Measurements from ENCODE around the gene ZNF132. TPM values are rescaled to one million over a fixed set of nuclear protein-coding genes. Genes with fewer than 3 reads are reported as not detected.
A peak's percentile ranks its signal among the peaks of the same experiment; 100 is the strongest.
"Not testable (repeated sequence)": the region's sequence is repeated elsewhere in the genome, so short reads cannot be mapped to it uniquely, and the experiment has no call there.

Gene ZNF132
- polyA plus RNA-seq, 2 donors = 0.83 to 0.89 TPM

DNA sequence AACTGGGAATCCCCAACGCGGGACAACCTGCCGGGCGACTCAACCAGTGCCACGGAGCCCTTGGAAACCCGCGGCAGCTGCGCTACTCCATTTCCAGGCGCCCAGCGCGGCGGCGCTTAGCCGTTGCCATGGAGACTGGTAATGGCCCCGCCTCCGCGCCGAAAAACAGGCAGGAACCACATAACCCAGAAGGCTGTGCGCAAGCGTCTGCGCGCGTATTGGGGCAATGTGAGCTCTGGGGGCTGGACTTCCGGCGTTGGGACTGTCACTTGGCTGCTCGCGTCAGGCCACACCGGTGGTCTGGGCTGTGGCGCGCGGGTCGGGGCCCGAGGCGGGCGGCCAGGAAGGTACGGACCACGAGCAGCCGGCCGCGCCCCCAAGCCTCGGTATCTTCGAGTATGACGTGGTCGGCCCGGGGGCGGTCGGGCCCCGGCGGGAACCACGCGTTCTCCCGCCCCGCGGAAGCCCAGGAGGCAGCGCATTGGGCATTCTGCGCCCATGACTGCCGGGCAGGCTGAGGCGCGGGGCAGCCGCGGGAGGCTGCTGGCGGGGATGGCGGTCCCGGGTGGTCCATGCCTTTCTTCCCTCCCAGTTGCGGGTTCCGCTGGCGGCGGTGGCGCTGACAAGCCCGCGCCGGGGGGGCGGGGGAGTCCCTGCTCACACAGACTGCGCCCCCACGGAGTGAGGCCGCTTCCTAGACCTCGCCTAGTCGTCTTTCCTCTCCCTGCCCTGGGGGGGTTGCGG is 11.6 kb upstream of the ZNF132 start, which contains the start of gene ZNF324B:
ZNF324B (plus strand) TSS at position 265 of the 744 bp plus-strand sequence. CDS start 2,080 bp downstream, outside the sequence.
- Histone ChIP-seq H3K4me1 (ENCODE audit: control insufficient read depth in 2 of 2, insufficient read depth in 2 of 2, low read length in 1 of 2) (peaks cover 2 to 5% of the 10 kb centered on the region in 2 donors), H3K27me3 (ENCODE audit: control insufficient read depth in 1 of 2, insufficient read depth in 2 of 2, low read length in 2 of 2) (no peaks in the 10 kb centered on the region), H3K27ac (ENCODE audit: low read depth in 2 of 2, low read length in 1 of 2) (peak within 1 kb of the TSS; percentile 54 to 60), H3K9me3 (ENCODE audit: control insufficient read depth in 2 of 2, insufficient read depth in 1 of 2, low read depth in 1 of 2, low read length in 1 of 2) (peaks cover 0 to 3% of the 10 kb centered on the region in 2 donors), H3K4me3 (ENCODE audit: low read depth in 1 of 2, low read length in 2 of 2) (peak within 1 kb of the TSS; percentile 59 to 93), H3K36me3 (ENCODE audit: control insufficient read depth in 2 of 2, insufficient read depth in 2 of 2, low read length in 1 of 2) (peaks cover 7 to 25% of the 10 kb centered on the region in 2 donors)
- WGBS, 2 donors = 1% methylated on average over 63 to 79 of the region's 79 CpGs

DNA sequence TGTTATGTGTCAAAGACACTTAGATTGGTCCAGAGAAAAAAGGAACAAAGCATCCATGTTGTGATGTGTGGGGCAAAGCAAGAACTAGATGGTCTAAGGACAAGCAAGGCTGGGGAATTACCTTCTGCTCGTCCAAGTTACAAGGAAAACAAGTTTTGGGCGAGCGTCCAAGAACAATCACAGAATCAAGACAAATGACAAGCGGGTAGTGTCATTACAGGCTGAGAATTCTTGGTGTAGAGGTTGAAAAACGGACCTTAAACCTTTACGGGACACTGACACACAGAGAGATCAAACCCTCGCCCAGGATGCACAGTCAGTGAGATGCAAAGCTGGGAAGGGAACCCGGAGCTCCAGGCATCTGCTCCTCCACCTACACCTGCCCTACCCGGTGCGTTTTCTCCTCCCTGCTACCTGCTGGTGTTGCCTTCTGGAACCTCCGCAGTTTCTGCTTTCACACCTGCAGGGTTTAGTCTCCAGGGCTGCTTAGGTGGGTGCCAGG is 11.0 kb upstream of the ZNF132 start:
- Histone ChIP-seq H3K4me1 (ENCODE audit: control insufficient read depth in 2 of 2, insufficient read depth in 2 of 2, low read length in 1 of 2) (peaks cover 2 to 5% of the 10 kb centered on the region in 2 donors), H3K9me3 (ENCODE audit: control insufficient read depth in 2 of 2, insufficient read depth in 1 of 2, low read depth in 1 of 2, low read length in 1 of 2) (peaks cover 0 to 3% of the 10 kb centered on the region in 2 donors), H3K27ac (ENCODE audit: low read depth in 2 of 2, low read length in 1 of 2) (peak overlapping the region; percentile 15 to 34), H3K4me3 (ENCODE audit: low read depth in 1 of 2, low read length in 2 of 2) (peak overlapping the region; percentile 59 to 93), H3K27me3 (ENCODE audit: control insufficient read depth in 1 of 2, insufficient read depth in 2 of 2, low read length in 2 of 2) (no peaks in the 10 kb centered on the region), H3K36me3 (ENCODE audit: control insufficient read depth in 2 of 2, insufficient read depth in 2 of 2, low read length in 1 of 2) (peaks cover 5 to 18% of the 10 kb centered on the region in 2 donors)
- 2 to 4% methylated on average over 11 of the region's 11 CpGs for WGBS, 2 donors

DNA sequence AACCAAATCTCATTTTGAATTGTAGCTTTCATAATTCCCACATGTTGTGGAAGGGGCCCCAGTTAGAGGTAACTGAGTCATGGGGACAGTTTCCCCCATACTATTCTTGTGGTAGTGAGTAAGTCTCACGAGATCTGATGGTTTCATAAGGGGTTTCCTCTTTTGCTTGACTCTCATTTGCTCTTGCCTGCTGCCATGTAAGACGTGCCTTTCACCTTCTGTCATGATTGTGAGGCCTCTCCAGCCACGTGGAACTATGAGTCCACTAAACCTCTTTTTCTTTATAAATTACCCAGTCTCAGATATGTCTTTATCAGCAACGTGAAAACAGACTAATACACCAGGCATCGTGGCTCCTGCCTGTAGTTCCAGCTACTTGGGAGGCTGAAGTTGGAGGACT is 10.0 kb upstream of the ZNF132 start:
- H3K9me3 ChIP-seq (ENCODE audit: control insufficient read depth in 2 of 2, insufficient read depth in 1 of 2, low read depth in 1 of 2, low read length in 1 of 2); H3K4me3 ChIP-seq (ENCODE audit: low read depth in 1 of 2, low read length in 2 of 2); H3K27me3 ChIP-seq (ENCODE audit: control insufficient read depth in 1 of 2, insufficient read depth in 2 of 2, low read length in 2 of 2); H3K4me1 ChIP-seq (ENCODE audit: control insufficient read depth in 2 of 2, insufficient read depth in 2 of 2, low read length in 1 of 2); H3K27ac ChIP-seq (ENCODE audit: low read depth in 2 of 2, low read length in 1 of 2): not testable (repeated sequence)
- WGBS, 2 donors = 53 to 58% methylated on average over 5 of the region's 5 CpGs
- H3K36me3 ChIP-seq (ENCODE audit: control insufficient read depth in 2 of 2, insufficient read depth in 2 of 2, low read length in 1 of 2) = peaks cover 5 to 12% of the 10 kb centered on the region in 2 donors

DNA sequence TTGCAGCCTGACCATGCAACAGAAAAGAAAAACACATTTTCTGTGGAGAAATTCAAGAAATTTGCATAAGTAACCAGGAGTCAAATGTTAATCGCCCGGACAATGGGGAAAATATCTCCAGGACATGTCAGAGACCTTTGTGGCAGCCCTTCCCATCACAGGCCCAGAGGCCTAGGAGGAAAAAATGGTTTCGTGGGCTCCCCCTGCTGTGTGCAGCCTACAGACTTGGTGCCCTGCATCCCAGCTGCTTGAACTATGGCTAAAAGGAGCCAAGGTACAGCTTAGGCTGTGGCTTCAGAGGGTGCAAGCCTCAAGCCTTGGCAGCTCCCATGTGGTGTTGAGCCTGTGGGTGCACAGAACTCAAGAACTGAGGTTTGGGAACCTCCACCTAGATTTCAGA is 8.9 kb upstream of the ZNF132 start:
- H3K36me3 ChIP-seq (ENCODE audit: control insufficient read depth in 2 of 2, insufficient read depth in 2 of 2, low read length in 1 of 2); H3K4me1 ChIP-seq (ENCODE audit: control insufficient read depth in 2 of 2, insufficient read depth in 2 of 2, low read length in 1 of 2); H3K27ac ChIP-seq (ENCODE audit: low read depth in 2 of 2, low read length in 1 of 2); H3K27me3 ChIP-seq (ENCODE audit: control insufficient read depth in 1 of 2, insufficient read depth in 2 of 2, low read length in 2 of 2); H3K9me3 ChIP-seq (ENCODE audit: control insufficient read depth in 2 of 2, insufficient read depth in 1 of 2, low read depth in 1 of 2, low read length in 1 of 2); H3K4me3 ChIP-seq (ENCODE audit: low read depth in 1 of 2, low read length in 2 of 2): not testable (repeated sequence)
- 73 to 75% methylated on average over 3 of the region's 3 CpGs for WGBS, 2 donors

DNA sequence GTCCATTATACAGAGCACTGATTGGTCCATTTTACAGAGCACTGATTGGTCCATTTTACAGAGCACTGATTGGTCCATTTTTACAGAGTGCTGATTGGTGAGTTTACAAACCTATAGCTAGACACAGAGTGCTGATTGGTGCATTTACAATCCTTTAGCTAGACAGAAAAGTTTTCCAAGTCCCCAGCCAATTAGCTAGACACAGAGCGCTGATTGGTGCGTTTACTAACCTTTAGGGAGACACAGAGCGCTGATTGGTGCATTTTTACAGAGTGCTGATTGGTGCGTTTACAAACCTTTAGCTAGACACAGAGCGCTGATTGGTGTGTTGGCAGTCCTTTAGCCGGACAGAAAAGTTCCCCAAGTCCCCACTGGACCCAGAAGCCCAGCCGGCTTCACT is 3.0 kb upstream of the ZNF132 start:
- H3K27ac ChIP-seq (ENCODE audit: low read depth in 2 of 2, low read length in 1 of 2); H3K27me3 ChIP-seq (ENCODE audit: control insufficient read depth in 1 of 2, insufficient read depth in 2 of 2, low read length in 2 of 2); H3K4me3 ChIP-seq (ENCODE audit: low read depth in 1 of 2, low read length in 2 of 2); H3K36me3 ChIP-seq (ENCODE audit: control insufficient read depth in 2 of 2, insufficient read depth in 2 of 2, low read length in 1 of 2): not testable (repeated sequence)
- Histone ChIP-seq H3K9me3 (ENCODE audit: control insufficient read depth in 2 of 2, insufficient read depth in 1 of 2, low read depth in 1 of 2, low read length in 1 of 2) (peaks cover 4 to 14% of the 10 kb centered on the region in 2 donors), H3K4me1 (ENCODE audit: control insufficient read depth in 2 of 2, insufficient read depth in 2 of 2, low read length in 1 of 2) (peaks cover 4 to 10% of the 10 kb centered on the region in 2 donors)
- 91 to 93% methylated on average over 7 of the region's 7 CpGs for WGBS, 2 donors

DNA sequence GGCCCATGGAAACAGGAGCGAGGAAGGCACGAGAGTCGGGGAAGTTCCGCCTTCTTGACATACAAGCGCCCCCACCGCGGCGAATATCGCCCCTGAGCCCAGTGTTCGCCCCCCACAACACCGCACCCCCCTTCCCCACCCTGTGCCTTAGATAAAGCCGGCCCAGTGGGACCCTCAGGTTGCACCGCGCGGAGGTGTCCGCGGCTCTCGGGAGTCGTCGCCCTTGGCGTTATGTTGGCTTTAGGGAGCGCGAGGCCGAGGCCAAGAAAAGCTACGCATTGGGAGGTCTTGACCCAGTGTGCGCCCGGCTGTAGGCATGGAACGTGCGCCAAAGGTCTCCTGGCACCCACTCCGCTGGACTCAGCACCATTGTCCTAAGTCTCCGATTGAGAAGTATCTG is 603 bp upstream of the ZNF132 start:
- H3K27me3 ChIP-seq (ENCODE audit: control insufficient read depth in 1 of 2, insufficient read depth in 2 of 2, low read length in 2 of 2) = peaks cover 0 to 4% of the 10 kb centered on the region in 2 donors
- H3K9me3 ChIP-seq (ENCODE audit: control insufficient read depth in 2 of 2, insufficient read depth in 1 of 2, low read depth in 1 of 2, low read length in 1 of 2) = peaks cover 10 to 26% of the 10 kb centered on the region in 2 donors
- H3K4me1 ChIP-seq (ENCODE audit: control insufficient read depth in 2 of 2, insufficient read depth in 2 of 2, low read length in 1 of 2) = peaks cover 4 to 10% of the 10 kb centered on the region in 2 donors
- peak overlapping the region; percentile 39 to 81 for H3K27ac ChIP-seq (ENCODE audit: low read depth in 2 of 2, low read length in 1 of 2)
- WGBS, 2 donors = 27 to 28% methylated on average over 29 to 31 of the region's 31 CpGs
- H3K36me3 ChIP-seq (ENCODE audit: control insufficient read depth in 2 of 2, insufficient read depth in 2 of 2, low read length in 1 of 2) = peaks cover 7 to 8% of the 10 kb centered on the region in 2 donors
- peak overlapping the region; percentile 67 to 69 for H3K4me3 ChIP-seq (ENCODE audit: low read depth in 1 of 2, low read length in 2 of 2)

DNA sequence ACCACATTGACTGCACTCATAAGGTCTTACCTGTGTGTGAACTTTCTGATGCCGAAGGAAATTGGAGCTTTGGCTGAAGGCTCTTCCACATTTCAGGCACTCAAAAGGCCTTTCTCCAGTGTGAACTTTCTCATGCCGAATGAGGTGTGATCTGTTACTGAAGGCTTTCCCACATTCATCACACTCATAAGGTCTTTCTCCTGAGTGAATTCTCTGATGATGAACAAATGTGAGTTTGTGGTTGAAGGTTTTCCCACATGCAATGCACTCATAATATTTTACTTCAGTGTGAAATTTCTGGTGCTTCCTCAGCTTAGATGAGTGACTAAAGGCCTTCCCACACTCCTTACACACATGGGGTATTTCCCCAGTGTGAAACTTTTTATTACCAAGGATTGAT is 5.7 kb downstream of the ZNF132 start:
- no peaks in the 10 kb centered on the region for H3K27me3 ChIP-seq (ENCODE audit: control insufficient read depth in 1 of 2, insufficient read depth in 2 of 2, low read length in 2 of 2)
- peaks cover 53 to 68% of the 10 kb centered on the region in 2 donors for H3K9me3 ChIP-seq (ENCODE audit: control insufficient read depth in 2 of 2, insufficient read depth in 1 of 2, low read depth in 1 of 2, low read length in 1 of 2)

DNA sequence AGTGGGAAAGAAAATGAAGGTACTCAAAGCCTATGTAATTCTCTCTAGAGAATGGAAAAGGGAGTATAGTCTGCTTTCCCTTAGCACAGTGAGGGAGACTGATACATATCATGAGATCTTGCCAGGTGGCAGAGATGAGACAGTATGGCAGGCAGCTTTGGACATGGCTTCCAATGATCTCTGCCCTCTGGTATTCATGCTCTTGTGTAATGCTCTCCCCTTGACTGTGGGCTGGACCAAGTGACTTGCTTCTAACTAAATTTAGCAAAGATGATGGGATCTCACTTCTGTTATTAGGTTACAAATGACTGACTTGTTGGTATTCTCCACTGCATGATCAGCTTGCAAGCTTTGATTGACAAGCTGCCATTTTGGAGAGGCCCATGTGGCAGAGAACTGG is 10.2 kb downstream of the ZNF132 start:
- Histone ChIP-seq H3K27me3 (ENCODE audit: control insufficient read depth in 1 of 2, insufficient read depth in 2 of 2, low read length in 2 of 2) (no peaks in the 10 kb centered on the region), H3K9me3 (ENCODE audit: control insufficient read depth in 2 of 2, insufficient read depth in 1 of 2, low read depth in 1 of 2, low read length in 1 of 2) (peaks cover 52 to 59% of the 10 kb centered on the region in 2 donors), H3K27ac (ENCODE audit: low read depth in 2 of 2, low read length in 1 of 2) (no peak overlapping the region), H3K4me3 (ENCODE audit: low read depth in 1 of 2, low read length in 2 of 2) (no peak overlapping the region), H3K36me3 (ENCODE audit: control insufficient read depth in 2 of 2, insufficient read depth in 2 of 2, low read length in 1 of 2) (peaks cover 12 to 13% of the 10 kb centered on the region in 2 donors), H3K4me1 (ENCODE audit: control insufficient read depth in 2 of 2, insufficient read depth in 2 of 2, low read length in 1 of 2) (no peaks in the 10 kb centered on the region)

More for the DNA sequence above, 5.7 kb downstream of the ZNF132 start:
- H3K27ac ChIP-seq (ENCODE audit: low read depth in 2 of 2, low read length in 1 of 2) = no peak overlapping the region
- no peak overlapping the region for H3K4me3 ChIP-seq (ENCODE audit: low read depth in 1 of 2, low read length in 2 of 2)
- peaks cover 22 to 23% of the 10 kb centered on the region in 2 donors for H3K36me3 ChIP-seq (ENCODE audit: control insufficient read depth in 2 of 2, insufficient read depth in 2 of 2, low read length in 1 of 2)
- whole genome bisulfite sequencing, 2 donors = 95 to 97% methylated on average over 2 of the region's 2 CpGs
- peaks cover 0 to 3% of the 10 kb centered on the region in 2 donors for H3K4me1 ChIP-seq (ENCODE audit: control insufficient read depth in 2 of 2, insufficient read depth in 2 of 2, low read length in 1 of 2)

DNA sequence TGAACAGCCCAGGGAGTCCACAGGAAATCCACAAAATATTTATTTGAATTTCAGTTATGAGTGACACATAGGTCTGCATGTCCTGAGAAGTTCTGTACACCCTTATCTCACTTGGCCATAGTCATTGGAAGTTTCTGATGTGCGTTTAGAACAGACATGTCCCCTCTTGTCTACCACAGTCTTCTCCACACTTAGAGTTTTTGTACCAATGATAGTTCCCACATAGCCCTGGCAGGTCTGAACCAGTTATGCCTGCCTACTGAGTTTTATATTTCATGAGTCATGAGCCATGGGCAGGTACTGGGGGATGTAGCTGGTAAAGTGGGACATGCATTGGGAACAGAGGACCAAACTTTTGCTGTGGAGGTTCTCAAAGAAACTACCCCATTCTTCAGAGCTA is 11.3 kb downstream of the ZNF132 start:
- Histone ChIP-seq H3K4me1 (ENCODE audit: control insufficient read depth in 2 of 2, insufficient read depth in 2 of 2, low read length in 1 of 2) (no peaks in the 10 kb centered on the region), H3K27ac (ENCODE audit: low read depth in 2 of 2, low read length in 1 of 2) (no peak overlapping the region), H3K4me3 (ENCODE audit: low read depth in 1 of 2, low read length in 2 of 2) (no peak overlapping the region), H3K27me3 (ENCODE audit: control insufficient read depth in 1 of 2, insufficient read depth in 2 of 2, low read length in 2 of 2) (no peaks in the 10 kb centered on the region), H3K9me3 (ENCODE audit: control insufficient read depth in 2 of 2, insufficient read depth in 1 of 2, low read depth in 1 of 2, low read length in 1 of 2) (peaks cover 42 to 49% of the 10 kb centered on the region in 2 donors), H3K36me3 (ENCODE audit: control insufficient read depth in 2 of 2, insufficient read depth in 2 of 2, low read length in 1 of 2) (peaks cover 3 to 4% of the 10 kb centered on the region in 2 donors)
- WGBS, 2 donors = 34 to 71% methylated on average over 1 of the region's 1 CpG

DNA sequence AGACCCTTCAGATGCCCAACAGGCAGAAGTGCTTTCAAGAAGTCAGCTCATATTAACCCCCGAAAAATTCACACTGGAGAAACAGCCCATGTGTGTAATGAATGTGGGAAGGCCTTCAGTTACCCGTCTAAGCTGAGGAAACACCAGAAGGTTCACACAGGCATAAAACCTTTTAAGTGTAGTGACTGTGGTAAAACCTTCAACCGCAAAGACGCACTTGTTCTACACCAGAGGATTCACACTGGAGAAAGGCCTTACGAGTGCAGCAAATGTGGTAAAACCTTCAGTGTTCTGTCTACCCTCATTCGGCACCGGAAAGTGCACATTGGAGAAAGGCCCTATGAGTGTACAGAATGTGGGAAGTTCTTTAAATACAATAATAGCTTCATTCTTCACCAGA is 22.9 kb downstream of the ZNF132 start:
- peaks cover 3 to 4% of the 10 kb centered on the region in 2 donors for H3K9me3 ChIP-seq (ENCODE audit: control insufficient read depth in 2 of 2, insufficient read depth in 1 of 2, low read depth in 1 of 2, low read length in 1 of 2)
- H3K27me3 ChIP-seq (ENCODE audit: control insufficient read depth in 1 of 2, insufficient read depth in 2 of 2, low read length in 2 of 2) = no peaks in the 10 kb centered on the region
- H3K36me3 ChIP-seq (ENCODE audit: control insufficient read depth in 2 of 2, insufficient read depth in 2 of 2, low read length in 1 of 2) = peaks cover 13 to 21% of the 10 kb centered on the region in 2 donors
- no peaks in the 10 kb centered on the region for H3K4me1 ChIP-seq (ENCODE audit: control insufficient read depth in 2 of 2, insufficient read depth in 2 of 2, low read length in 1 of 2)
- no peak overlapping the region for H3K27ac ChIP-seq (ENCODE audit: low read depth in 2 of 2, low read length in 1 of 2)
- 98% methylated on average over 7 of the region's 7 CpGs for WGBS, 2 donors
- H3K4me3 ChIP-seq (ENCODE audit: low read depth in 1 of 2, low read length in 2 of 2) = no peak overlapping the region

Measured in esophagus (tissue), 2 donors.